NCI-H510A treated with DMSO at 0.1 percent for 48 hours (cell line): ENCODE data around the gene CKMT1A.
"Not testable (repeated sequence)": the region's sequence is repeated elsewhere in the genome, so short reads cannot be mapped to it uniquely, and the experiment has no call there.

Experiments
- DNase-seq: peaks from one replicate; lab custom pipeline; 2025; lab: John Stamatoyannopoulos, UW

CKMT1A gene

DNA sequence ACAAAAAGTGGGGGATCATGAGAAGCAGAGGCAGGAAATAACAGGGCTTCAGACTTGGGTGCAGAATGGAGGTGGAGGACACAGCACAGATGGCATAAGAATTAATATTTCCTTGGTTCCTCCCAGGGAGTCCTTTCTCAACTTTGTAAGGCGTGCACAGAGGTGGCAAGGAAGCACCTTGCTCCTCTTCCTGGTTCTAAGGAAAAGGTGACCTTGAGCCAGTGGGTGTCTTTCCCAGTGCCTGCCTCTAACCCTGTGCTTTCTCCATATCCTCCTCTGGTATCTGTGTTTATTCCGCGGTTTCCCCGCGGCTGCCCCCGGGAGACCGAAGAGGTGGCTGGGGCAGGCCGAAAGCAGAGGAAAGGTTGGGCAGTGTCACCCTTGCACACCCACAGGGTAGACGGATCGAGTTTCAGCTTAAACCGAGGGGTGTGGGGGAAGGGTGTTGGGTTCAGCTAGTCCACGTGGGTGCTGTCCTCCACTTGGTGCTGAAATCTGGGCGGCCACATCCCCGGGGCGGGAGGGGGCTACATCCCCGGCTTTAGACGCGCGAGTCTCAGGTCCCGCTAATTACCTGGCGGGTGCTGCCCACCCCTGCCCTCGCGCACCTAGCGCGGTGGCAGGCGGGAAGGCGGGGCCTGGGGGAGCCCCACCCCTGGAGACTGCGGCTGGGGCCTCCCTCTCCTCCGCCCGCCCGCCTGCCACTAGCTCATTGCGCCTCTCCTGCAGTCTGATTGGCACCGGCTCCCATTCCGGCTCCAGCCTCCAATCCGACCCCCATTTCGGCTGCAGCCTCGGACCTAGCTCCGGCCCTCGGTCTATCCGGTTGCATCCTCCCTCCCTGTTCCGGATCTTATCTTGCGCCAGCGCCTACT is at the start of gene CKMT1A:
CKMT1A (plus strand) TSS at position 712 of the 875 bp plus-strand sequence. CDS start 192 bp downstream, outside the sequence.
- DNase-seq, result not testable (repeated sequence)

DNA sequence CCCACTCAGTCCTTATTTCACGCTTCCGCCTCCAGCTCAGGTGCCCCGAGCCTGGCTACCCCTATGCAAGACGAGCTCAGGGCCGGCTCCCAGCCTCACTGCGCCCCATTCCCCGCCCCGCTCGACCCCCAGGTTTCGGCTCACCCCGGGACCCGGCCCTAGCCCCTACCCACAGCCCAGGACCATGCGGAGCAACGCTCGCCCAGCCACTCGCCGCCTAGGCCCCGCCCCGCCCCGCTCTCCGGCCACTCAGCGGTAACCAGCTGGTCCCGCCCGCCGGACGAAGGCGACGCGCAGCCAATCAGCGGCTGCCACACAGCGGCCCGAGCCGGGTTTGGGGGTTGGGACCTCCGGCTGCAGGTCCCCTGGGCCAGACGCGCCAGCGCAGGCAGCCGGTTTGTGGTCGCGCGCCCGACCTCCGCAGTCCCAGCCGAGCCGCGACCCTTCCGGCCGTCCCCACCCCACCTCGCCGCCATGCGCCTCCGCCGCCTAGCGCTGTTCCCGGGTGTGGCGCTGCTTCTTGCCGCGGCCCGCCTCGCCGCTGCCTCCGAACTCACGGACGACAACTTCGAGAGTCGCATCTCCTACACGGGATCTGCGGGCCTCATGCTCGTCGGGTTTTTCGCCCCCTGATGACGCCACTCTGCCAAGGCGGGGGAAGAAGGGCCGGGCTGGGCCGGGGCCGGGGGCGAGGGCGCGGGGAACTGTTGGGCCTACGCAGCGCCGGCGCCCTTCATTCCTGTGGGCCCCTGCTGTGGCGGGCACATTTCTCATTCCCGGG is 44.8 kb upstream of the CKMT1A start, which contains the start of gene CATSPER2:
CATSPER2 (minus strand) TSS at position 196 of the 781 bp plus-strand sequence. CDS start 783 bp downstream, outside the sequence.
- DNase-seq, result no peak

DNA sequence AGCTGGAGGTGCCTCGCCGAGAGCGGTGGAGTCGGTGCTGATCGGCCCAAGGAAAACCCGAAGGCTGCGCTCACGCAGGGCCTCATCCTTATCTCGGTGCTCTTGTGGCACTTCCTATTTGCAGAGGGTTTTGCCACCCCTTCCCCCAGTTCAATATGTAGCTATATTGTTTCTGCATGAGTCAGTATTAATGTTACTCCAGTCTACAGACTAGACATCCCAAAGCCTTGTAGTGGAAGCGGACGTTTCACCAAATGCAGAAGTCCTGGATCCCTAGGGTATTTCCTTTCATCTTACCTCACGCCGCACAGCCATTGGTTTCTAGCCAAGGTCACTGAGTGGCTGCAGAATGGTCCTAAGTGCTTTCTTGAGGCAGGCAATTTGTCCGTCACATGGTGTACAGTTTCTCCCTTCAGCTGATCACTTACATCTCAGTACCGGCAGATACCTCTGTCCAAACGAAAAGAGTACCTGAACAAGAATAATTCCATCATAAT is 44.2 kb upstream of the CKMT1A start:
- DNase-seq, result not testable (repeated sequence)

DNA sequence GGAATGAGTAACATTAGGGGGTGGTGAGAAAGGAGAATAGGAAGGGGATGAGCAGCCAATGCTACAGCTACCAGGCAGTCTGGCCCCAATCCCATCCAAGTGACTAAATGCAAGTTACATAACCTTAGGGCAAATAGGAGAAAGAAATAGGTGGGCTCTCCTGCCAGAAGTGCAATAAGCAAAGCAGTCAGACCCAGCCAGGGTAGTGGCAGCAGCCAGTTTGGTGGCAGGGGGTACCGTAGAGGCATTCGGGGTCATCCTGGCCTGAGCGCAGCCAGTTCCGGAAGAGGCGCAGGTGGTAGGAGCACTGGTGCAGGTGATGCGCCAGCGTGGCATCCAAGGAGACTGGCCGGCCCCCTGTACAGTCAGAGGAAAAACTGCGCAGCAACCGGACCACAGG is 33.9 kb upstream of the CKMT1A start:
- not testable (repeated sequence) for DNase-seq

DNA sequence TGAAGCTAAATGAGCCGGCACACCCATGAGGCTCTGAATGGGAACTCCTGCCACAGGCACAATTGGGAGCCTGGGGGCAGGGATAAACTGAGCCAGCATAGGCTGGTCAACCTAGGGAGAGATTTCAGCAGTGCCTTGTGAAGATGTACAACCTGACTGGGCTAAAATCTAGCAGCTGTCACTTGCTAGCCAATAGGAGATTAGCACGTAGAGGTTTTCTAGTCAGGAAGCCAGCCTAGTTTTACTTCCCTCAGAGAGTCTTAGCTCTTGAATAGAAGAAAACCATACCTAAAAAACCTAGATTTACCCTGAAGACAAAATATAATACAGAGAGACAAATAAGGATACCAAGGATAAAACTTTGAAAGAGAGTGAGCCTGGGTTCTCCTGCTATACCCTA is 31.4 kb upstream of the CKMT1A start:
- not testable (repeated sequence) for DNase-seq

DNA sequence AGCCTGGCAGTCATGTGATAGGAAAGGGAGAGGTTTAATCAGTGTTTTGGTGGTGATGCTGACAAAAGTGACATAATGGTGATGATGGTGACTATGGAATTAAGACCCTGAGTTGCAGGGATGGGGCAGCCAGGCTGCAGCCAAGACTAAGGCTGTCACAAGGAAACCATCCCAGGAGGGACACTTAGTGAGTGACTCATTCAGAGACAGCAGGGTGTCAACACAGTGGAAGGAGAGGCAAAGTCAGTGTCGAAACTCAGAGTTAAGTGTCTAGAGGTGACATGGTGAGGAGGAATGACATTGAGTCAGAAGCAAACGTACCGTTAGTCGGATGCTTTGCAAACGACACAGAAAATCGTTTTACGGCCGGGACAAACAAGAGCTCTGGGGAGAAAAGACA is 30.3 kb upstream of the CKMT1A start:
- not testable (repeated sequence) for DNase-seq

DNA sequence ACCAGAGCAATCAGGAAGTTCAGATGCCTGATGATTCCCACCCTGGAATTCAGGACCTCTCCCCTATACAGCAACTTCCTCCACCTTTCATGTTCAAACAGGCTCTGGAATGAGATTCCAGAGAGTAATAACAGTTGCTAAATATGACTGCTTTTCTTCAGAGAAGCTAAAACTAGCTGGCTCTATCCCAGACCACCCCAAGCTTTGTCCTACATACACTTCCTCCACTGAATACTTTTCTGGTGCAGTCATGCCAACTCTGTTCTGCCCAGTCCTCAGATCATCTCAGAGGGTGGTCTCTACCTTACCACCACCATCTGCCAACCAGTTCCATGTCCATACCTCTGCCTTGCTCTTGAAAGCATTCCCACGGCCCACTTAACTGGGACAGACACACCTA is 27.5 kb upstream of the CKMT1A start:
- not testable (repeated sequence) for DNase-seq

DNA sequence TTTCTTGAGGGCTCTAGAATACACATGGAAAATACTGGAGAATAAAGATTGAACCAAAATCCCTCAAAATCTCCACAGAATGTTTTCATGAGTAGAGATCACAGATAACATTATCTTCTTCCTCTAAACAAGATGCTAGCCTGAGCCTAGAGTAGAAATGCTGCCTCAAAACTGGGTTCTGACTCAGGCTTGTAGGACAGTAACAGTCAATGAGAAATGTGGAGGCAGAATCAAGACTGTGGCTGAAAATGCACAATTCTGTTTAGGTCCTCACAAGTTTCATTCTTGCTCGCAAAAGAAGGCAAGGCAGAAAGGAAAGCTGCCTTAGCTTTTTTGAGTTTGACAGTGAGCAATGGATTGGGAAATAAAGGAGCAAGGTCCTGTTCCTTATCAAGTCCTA is 19.5 kb upstream of the CKMT1A start:
- not testable (repeated sequence) for DNase-seq

DNA sequence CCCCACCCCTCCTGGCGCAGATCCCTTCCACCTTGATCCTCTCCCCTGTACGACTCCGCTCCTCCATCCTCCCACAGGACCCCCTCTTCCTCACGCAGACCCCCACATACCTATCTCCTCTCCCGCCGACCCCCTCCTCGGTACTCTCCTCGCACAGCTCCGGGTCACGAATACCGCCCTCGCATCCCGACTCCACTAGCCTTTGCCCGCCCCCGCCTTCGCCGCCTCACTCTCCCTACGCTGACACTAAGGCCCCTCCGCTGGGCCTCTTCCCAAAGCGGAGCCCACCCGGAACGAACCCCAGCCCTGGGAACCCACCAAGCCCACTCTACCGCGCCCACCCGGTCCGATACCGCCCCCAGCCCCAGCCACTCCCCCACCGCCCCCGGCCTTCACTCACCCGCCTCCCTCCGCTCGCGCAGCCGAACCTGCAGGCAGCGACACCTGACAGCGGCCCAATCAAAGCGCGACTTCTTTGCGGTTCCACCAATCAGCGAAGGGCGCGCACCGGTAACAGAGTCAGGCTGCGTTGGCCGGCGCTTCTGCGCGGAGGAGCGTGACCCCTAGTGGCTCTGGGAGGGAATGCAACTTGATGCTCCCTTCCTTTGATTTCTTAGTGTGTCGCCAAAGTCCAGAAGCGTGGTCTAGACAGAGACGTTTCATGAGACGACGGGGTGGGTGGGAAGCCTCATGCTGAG is 3.9 kb upstream of the CKMT1A start:
- not testable (repeated sequence) for DNase-seq

DNA sequence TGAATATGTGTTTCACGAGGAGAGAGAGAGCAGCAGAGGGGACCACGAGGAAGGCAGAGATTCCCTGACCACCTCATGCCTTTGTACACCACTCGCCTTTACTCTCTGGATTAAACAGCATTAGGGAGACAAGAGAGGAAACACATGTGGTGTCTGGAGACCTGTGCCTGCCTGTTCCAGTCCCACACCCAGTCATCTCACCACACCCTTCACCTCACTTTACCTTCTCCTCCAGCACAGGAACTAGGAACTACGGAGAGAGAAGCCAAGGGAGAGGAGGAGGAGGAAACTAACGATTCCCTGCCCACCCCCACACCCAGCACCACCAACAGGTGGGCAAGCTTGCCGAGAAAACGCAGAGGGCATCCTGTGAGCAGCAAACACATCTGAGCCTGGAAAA is 980 bp upstream of the CKMT1A start:
- DNase-seq, result not testable (repeated sequence)

DNA sequence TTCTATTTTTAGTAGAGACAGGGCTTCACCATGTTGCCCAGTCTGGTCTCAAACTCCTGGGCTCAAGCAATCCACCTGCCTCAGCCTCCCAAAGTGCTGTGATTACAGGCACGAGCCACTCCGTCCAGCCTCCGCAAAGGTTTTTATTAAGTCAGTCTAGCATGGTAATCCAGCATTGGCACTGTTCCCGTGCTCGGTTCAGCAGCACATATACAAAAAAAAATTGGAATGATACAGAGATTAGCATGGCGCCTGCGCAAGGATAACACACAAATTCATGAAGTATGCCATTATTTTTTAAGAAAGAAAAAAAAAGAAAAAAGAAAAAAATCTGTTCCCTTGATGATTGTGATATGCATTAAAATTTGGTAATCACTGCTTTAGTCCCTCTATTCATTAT is 8.5 kb downstream of the CKMT1A start:
- DNase-seq, result no peak

DNA sequence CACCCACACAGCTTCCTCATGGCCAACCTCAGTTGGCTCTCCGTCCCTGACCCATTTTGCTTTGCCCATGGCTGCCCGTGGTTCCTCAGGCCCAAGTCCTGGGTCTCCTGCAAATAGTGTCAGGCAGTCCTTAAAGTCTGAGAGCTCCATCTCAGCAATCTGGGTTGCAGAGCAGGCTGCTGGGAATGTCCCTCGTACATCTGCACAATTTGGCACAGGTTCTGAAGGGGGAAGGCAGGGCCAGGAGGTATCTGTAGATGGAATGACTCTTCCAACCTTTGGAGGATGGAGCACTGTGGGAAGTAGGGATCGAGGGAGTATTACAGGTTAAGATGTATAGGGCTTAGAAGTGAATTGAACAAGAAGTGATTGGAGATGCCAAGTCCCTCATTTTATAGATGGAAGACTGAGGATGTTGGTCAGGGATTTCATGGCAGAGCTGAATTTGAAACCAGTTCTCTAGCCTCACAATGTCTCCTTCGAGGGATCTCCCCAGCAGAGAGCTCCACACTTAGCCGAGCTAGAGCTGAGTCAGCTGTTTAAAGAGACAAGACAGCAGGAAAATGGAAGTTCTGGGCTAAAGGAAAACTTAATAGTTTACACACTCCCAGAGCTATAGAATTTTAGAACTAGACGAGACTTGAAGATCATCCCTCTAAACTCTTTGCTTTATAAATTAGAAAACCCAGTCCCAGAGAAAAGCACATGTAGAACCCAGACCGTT is 9.2 kb downstream of the CKMT1A start:
- no peak for DNase-seq

DNA sequence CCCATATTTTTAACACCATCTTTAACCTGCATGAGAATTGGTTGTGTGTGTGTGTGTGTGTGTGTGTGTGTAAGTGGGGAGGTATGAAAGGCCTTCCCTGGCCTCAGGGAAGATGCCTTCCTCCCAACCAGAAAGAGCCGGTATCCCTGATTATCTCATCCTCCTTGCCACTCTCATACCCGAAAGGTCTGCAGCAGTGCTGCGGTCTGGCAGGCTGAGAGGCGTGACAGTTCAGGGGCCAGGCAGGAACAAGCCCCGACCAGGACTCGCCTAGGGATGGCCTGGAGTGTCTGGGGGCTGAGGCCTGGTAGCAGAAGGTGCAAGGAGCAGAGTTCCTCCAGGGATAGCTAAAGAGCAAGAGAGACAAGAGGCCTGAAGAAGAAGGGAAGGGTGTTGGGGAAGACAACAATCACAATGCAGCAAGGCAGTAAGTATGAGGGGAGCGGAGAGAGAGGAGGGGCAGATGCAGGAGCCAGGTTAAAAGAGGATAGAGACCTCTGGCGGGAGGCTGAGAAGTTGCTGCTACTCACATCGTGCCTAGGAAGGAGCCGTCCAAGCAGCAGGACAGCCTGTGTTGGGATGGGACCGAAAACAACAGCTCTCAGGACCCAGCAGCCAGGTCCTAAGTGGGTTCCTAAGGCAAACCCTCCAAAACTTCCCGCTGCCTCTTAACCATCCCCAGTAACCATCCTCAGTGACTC is 16.9 kb downstream of the CKMT1A start:
- DNase-seq, result not testable (repeated sequence)

DNA sequence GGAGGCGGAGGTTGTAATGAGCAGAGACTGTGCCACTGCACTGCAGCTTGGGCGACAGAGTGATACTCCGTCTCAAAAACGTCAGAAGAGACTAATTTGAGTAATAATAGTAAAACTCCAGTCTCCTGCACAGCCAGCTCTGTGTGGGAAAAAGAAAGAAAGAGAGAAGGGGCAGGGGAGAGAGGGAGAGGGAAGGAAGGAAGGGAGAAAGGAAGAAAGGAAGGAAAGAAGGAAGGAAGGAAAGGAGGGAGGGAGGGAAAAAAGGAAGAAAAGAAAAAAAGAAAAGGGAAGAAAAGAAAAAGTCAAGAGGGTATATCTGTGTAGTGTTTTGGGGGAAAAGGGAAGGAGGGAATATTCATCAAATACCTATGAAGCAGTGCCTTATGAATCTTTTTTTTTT is 29.5 kb downstream of the CKMT1A start:
- DNase-seq, result no peak

DNA sequence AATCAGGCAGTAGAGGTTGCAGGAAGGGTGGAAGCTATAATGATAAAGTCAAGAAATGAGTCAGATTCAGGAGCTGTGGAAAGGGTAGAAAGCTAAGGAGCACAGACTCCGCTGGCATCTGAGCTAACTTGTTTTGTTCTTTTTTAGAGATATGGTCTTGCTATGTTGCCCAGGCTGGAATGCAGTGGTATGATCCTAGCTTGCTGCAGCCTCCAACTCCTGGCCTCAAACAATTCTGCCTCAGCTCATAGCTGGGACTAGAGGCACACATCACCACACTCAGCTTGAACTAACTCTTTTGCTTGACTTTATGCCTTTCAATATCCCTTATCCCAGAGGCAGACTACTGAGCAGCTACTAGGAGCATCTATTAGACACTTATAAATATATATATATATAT is 32.6 kb downstream of the CKMT1A start:
- DNase-seq, result not testable (repeated sequence)

DNA sequence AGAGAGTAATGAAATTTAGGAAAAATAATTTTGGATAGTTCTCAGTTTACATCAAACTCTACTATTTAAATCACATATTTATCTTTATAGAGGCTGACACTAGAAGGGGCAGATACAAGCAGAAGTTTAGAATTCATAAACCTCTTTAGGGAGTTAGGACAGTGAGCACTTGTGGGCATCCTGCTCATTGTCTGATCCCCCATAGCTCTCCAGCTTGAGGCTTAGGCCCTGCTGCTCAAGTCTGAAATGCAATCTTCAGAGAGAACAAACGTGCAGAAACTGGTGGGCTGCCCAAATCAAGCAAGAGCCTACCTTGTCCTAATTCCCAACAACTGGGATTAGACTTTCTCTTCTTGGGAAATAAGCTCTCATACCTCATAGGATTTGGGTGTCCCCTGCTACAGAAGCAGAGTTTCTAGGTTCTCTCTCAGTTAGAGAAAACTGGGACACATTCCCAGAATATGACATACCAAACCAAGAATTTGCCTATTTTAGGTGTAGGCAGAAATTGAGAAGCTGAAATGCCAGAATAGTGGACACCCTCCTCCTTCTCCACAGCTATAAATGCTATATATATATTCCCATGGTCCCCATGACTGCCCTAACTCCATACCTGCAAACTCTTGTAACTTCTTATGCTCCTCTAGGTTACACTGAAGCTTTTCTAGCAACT is 34.5 kb downstream of the CKMT1A start:
- not testable (repeated sequence) for DNase-seq

DNA sequence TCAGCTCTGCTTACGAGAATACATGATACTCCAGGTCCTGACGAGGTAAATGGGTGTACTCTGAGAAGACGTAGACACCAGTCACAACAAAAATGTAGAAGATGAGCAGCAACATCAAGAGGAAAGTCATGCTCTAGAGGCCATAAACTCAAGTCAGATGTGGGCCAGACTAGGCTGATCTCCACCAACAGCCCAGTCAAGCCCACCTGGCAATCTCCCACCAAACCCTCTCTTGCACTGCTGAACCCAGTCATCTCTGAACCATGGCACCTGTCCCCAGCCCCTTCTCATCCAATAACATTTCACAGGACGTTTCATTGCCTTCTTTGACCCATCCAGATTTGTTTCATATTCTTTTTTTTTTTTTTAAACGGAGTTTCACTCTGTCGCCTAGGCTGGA is 41.8 kb downstream of the CKMT1A start:
- DNase-seq, result no peak

DNA sequence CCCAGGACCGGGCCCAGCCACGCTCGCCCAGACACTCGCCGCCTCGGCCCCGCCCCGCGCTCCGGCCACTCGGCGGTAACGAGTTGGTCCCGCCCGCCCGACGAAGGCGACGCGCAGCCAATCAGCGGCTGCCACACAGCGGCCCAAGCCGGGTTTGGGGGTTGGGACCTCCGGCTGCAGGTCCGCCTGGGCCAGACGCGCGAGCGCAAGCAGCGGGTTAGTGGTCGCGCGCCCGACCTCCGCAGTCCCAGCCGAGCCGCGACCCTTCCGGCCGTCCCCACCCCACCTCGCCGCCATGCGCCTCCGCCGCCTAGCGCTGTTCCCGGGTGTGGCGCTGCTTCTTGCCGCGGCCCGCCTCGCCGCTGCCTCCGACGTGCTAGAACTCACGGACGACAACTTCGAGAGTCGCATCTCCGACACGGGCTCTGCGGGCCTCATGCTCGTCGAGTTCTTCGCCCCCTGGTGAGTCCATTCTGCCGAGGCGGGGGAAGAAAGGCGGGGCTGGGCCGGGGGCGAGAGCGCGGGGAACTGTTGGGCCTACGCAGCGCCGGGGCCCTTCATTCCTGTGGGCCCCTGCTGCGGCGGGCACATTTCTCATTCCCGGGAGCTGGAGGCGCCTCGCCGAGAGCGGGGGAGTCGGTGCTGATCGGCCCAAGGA is 52.7 kb downstream of the CKMT1A start, which contains the start of gene PDIA3:
PDIA3 (plus strand) TSS at position 194 of the 658 bp plus-strand sequence; CDS start at position 296, 102 bp downstream.
- peak; percentile 48 for DNase-seq

DNA sequence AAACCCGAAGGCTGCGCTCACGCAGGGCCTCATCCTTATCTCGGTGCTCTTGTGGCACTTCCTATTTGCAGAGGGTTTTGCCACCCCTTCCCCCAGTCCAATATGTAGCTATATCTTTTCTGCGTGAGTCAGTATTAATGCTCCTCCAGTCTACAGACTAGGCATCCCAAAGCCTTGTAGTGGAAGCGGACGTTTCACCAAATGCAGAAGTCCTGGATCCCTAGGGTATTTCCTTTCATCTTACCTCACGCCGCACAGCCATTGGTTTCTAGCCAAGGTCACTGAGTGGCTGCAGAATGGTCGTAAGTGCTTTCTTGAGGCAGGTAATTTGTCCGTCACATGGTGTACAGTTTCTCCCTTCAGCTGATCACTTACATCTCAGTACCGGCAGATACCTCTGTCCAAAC is 53.2 kb downstream of the CKMT1A start:
- peak; percentile 30 for DNase-seq
